ENCODE measurements around the gene SLC2A6. TPM values are rescaled to one million over a fixed set of nuclear protein-coding genes. Genes with fewer than 3 reads are reported as not detected.

The SLC2A6 gene
- total RNA-seq, 4 donors from 2014 or later = 0.96 to 20.1 (median 3.4) TPM

DNA sequence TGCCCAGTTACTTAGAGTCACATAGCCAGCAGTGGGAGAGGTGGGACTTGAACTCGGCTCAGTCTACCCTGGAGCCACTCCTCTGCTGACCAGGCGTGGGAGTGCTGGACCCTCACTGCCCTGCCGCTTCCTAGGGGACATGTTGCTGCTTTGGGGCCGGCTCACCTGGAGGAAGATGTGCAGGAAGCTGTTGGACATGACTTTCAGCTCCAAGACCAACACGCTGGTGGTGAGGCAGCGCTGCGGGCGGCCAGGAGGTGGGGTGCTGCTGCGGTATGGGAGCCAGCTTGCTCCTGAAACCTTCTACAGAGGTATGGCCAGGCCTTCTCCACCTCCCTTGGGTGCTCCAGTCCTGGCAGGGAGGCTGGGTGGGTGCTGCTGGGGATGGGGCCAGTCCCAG, 22.5 kb downstream of the SLC2A6 start:
- in situ Hi-C loops (cut with MboI; ENCODE audit: low pct_ligation_motif_present in 1 of 4, low pct_unique_long_range_greater_than_20kb in 1 of 4, low sequenced_read_pairs in 3 of 4) = no loop called here
- H3K4me1 ChIP-seq = peaks cover 2 to 19% (median 15%) of the 10 kb centered on the region in 4 donors
- H3K27me3 ChIP-seq = no peaks in the 10 kb centered on the region
- TF ChIP-seq EP300 (IDR thresholded peaks at IDR 0.05; ENCODE audit: low read depth) = no peak
- H3K9me3 ChIP-seq = no peaks in the 10 kb centered on the region
- H3K27ac ChIP-seq = no peak overlapping the region
- H3K36me3 ChIP-seq = no peaks in the 10 kb centered on the region
- no peak overlapping the region for H3K4me3 ChIP-seq
- intact Hi-C loops (cut with DNase I; ENCODE audit: low total_unique reads) = no loop called here
- WGBS, 2 donors (ENCODE audit: low coverage in 1 of 2) = 89% methylated on average over 9 of the region's 9 CpGs; no CpG with 5 or more reads in 1 of the 2 donors
- no peak for DNase-seq

DNA sequence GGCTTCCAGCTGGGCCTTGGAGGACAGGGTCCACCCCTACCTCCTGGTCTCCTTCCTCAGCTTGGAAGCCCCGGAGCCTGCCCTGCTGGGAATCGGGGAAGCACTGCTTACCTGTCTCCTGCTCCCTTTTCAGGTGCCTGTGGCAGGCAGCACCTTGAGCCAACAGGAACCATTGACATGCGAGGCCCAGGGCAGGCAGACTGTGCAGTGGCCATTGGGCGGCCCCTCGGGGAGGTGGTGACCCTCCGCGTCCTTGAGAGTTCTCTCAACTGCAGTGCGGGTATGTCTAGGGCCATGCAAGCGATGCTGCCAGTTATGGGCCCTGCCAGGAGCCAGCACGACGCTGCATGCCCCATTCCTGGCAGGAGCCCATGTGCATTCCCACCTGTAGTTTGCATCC, 23.0 kb downstream of the SLC2A6 start:
- no peaks in the 10 kb centered on the region for H3K27me3 ChIP-seq
- DNase-seq = no peak
- no peak overlapping the region for H3K27ac ChIP-seq
- in situ Hi-C loops (cut with MboI; ENCODE audit: low pct_ligation_motif_present in 1 of 4, low pct_unique_long_range_greater_than_20kb in 1 of 4, low sequenced_read_pairs in 3 of 4) = no loop called here
- intact Hi-C loops (cut with DNase I; ENCODE audit: low total_unique reads) = no loop called here
- H3K4me1 ChIP-seq = peaks cover under 1 to 15% (median 10%) of the 10 kb centered on the region in 4 donors
- H3K9me3 ChIP-seq = no peaks in the 10 kb centered on the region
- H3K36me3 ChIP-seq = no peaks in the 10 kb centered on the region
- no peak overlapping the region for H3K4me3 ChIP-seq
- no peak for TF ChIP-seq POLR2A (IDR thresholded peaks at IDR 0.05)
- TF ChIP-seq, protein P1, sequence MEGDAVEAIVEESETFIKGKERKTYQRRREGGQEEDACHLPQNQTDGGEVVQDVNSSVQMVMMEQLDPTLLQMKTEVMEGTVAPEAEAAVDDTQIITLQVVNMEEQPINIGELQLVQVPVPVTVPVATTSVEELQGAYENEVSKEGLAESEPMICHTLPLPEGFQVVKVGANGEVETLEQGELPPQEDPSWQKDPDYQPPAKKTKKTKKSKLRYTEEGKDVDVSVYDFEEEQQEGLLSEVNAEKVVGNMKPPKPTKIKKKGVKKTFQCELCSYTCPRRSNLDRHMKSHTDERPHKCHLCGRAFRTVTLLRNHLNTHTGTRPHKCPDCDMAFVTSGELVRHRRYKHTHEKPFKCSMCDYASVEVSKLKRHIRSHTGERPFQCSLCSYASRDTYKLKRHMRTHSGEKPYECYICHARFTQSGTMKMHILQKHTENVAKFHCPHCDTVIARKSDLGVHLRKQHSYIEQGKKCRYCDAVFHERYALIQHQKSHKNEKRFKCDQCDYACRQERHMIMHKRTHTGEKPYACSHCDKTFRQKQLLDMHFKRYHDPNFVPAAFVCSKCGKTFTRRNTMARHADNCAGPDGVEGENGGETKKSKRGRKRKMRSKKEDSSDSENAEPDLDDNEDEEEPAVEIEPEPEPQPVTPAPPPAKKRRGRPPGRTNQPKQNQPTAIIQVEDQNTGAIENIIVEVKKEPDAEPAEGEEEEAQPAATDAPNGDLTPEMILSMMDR (IDR thresholded peaks at IDR 0.05) = no peak
- TF ChIP-seq POLR2AphosphoS5 (IDR thresholded peaks at IDR 0.05) = no peak
- TF ChIP-seq EP300 (IDR thresholded peaks at IDR 0.05; ENCODE audit: low read depth) = no peak
- WGBS, 2 donors (ENCODE audit: low coverage in 1 of 2) = 95 to 100% methylated on average over 1 to 10 of the region's 11 CpGs

DNA sequence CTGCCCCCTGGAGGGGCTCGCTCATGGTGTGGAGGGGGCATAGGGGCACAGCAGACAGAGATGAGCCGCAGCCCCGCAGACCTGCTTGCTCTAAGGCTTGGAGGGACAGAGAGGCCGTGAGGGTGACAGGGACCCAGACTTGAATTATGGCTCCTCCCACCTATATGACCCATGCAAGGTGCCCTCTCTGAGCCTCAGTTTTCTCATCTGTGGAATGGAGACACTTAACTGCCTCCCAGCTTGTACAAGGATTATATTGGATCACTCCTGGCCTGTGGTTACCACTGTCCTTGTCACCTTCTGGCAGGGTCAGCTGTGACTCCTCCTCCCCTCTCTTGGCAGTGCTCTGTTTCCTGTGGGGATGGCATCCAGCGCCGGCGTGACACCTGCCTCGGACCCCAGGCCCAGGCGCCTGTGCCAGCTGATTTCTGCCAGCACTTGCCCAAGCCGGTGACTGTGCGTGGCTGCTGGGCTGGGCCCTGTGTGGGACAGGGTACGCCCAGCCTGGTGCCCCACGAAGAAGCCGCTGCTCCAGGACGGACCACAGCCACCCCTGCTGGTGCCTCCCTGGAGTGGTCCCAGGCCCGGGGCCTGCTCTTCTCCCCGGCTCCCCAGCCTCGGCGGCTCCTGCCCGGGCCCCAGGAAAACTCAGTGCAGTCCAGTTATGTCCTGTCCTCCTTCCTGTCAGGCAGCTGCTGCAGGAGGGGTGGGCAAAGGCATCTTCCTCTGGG, 23.8 kb downstream of the SLC2A6 start:
- Histone ChIP-seq H3K9me3 (no peaks in the 10 kb centered on the region), H3K27ac (no peak overlapping the region), H3K36me3 (no peaks in the 10 kb centered on the region), H3K4me3 (no peak overlapping the region), H3K27me3 (no peaks in the 10 kb centered on the region), H3K4me1 (peaks cover 0 to 9% (median 6%) of the 10 kb centered on the region in 4 donors)
- intact Hi-C loops (cut with DNase I; ENCODE audit: low total_unique reads) = no loop called here
- WGBS, 2 donors (ENCODE audit: low coverage in 1 of 2) = 93% methylated on average over 20 of the region's 20 CpGs; no CpG with 5 or more reads in 1 of the 2 donors
- in situ Hi-C loops (cut with MboI; ENCODE audit: low pct_ligation_motif_present in 1 of 4, low pct_unique_long_range_greater_than_20kb in 1 of 4, low sequenced_read_pairs in 3 of 4) = no loop called here
- no peak for DNase-seq
- TF ChIP-seq POLR2A (IDR thresholded peaks at IDR 0.05) (no peak), EP300 (IDR thresholded peaks at IDR 0.05; ENCODE audit: low read depth) (no peak), POLR2AphosphoS5 (IDR thresholded peaks at IDR 0.05) (no peak)
- TF ChIP-seq, protein P1 (IDR thresholded peaks at IDR 0.05) = no peak

DNA sequence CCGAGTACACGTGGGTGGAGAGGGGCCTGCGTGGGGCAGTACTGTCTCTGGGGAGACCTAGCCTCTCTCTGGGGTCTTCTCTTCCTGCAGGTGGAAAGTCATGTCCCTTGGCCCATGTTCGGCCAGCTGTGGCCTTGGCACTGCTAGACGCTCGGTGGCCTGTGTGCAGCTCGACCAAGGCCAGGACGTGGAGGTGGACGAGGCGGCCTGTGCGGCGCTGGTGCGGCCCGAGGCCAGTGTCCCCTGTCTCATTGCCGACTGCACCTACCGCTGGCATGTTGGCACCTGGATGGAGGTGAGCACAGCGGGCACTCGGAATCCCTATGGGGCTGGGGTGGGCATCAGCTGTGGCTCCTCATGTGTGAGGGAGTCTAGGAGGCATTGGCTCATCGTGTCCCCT, 24.6 kb downstream of the SLC2A6 start:
- in situ Hi-C loops (cut with MboI; ENCODE audit: low pct_ligation_motif_present in 1 of 4, low pct_unique_long_range_greater_than_20kb in 1 of 4, low sequenced_read_pairs in 3 of 4) (no loop called here), intact Hi-C loops (cut with DNase I; ENCODE audit: low total_unique reads) (no loop called here)
- 89% methylated on average over 19 of the region's 19 CpGs; no CpG with 5 or more reads in 1 of the 2 donors for WGBS, 2 donors (ENCODE audit: low coverage in 1 of 2)
- no peak for DNase-seq
- Histone ChIP-seq H3K27ac (no peak overlapping the region), H3K4me3 (no peak overlapping the region), H3K27me3 (no peaks in the 10 kb centered on the region), H3K4me1 (peaks cover 0 to 13% (median 5%) of the 10 kb centered on the region in 4 donors), H3K36me3 (no peaks in the 10 kb centered on the region), H3K9me3 (no peaks in the 10 kb centered on the region)
- TF ChIP-seq, protein P1 (IDR thresholded peaks at IDR 0.05) = no peak
- TF ChIP-seq EP300 (IDR thresholded peaks at IDR 0.05; ENCODE audit: low read depth) (no peak), POLR2AphosphoS5 (IDR thresholded peaks at IDR 0.05) (no peak), POLR2A (IDR thresholded peaks at IDR 0.05) (no peak)
